Omental fat pad (tissue), 4 donors: ENCODE measurements around the gene STX16. TPM values are rescaled to one million over a fixed set of nuclear protein-coding genes. Genes with fewer than 3 reads are reported as not detected.

ENCODE experiments used
- ATAC-seq: fragments of 150-250 bp; one replicate; pipeline ENCODE4 v1.9.1; 2016; ENCODE audit warnings: mild to moderate bottlenecking, moderate library complexity; ENCODE audit not compliant: low FRiP score
- DNase-seq: peaks from one replicate; pipeline ENCODE4 v3.0.0-alpha.2; 2019; ENCODE audit warnings: low spot score
- CTCF ChIP-seq, 3 donors: fragments of 450-650 bp; IDR thresholded peaks; one replicate each; pipeline ENCODE4 v1.5.1; 2016 to 2017; ENCODE audit warnings: antibody characterized with exemption in 3 of 3, mild to moderate bottlenecking in 3 of 3, moderate library complexity in 2 of 3
- total RNA-seq, 4 donors: library from RNA; depleted of rRNA; stranded (reverse); fragments of >200 nt; gene quantifications; one replicate each; pipeline ENCODE4 v1.1.0, GENCODE V29; 2016

STX16 gene
- total RNA-seq, 4 donors from 2014 or later, result 38.5 to 87.2 (median 49.1) TPM

GRCh38 chr20:58625585-58625984 lies 25.5 kb upstream of the STX16 start:
- ATAC-seq (no peak), DNase-seq (no peak)
- no peak for TF ChIP-seq CTCF (IDR thresholded peaks at IDR 0.05)

GRCh38 chr20:58626051-58626450 lies 25.0 kb upstream of the STX16 start:
- DNase-seq (no peak), ATAC-seq (no peak)
- no peak for TF ChIP-seq CTCF (IDR thresholded peaks at IDR 0.05)

GRCh38 chr20:58627212-58628072 lies 23.6 kb upstream of the STX16 start:
- ATAC-seq, result no peak
- no peak for TF ChIP-seq CTCF (IDR thresholded peaks at IDR 0.05)
- no peak for DNase-seq

GRCh38 chr20:58628491-58629214 lies 22.4 kb upstream of the STX16 start:
- no peak for TF ChIP-seq CTCF (IDR thresholded peaks at IDR 0.05)
- DNase-seq (no peak), ATAC-seq (no peak)

- ATAC-seq (no peak), DNase-seq (no peak)
- no peak for TF ChIP-seq CTCF (IDR thresholded peaks at IDR 0.05)
These were observed 21.9 kb upstream of the STX16 start for GRCh38 chr20:58629215-58629580.

GRCh38 chr20:58630063-58630462 lies 21.0 kb upstream of the STX16 start:
- ATAC-seq (no peak), DNase-seq (no peak)
- TF ChIP-seq CTCF (IDR thresholded peaks at IDR 0.05), result no peak
